CD14-positive monocyte (primary cell): Measurements from ENCODE around the gene ANXA4. TPM values are rescaled to one million over a fixed set of nuclear protein-coding genes. Genes with fewer than 3 reads are reported as not detected.

ENCODE experiments used
- DNase-seq, 3 donors: peaks; one replicate each; pipeline ENCODE4 v3.0.0-alpha.2; 2011 to 2022
- H2AFZ ChIP-seq: 2 replicates; pipeline ENCODE4 v1.6.0; 2012; ENCODE audit warnings: mild to moderate bottlenecking, low read depth, low read length, inconsistent platforms; ENCODE audit not compliant: insufficient read depth, poor library complexity, severe bottlenecking
- H3K27ac ChIP-seq, 2 donors: 1 replicate in 1 of 2; 2 replicates in 1 of 2; pipeline ENCODE4 v1.5.1; 2012 to 2013; ENCODE audit warnings: low read length in 2 of 2, control low read depth in 1 of 2, inconsistent platforms in 1 of 2, low read depth in 1 of 2, mild to moderate bottlenecking in 1 of 2
- H3K27me3 ChIP-seq, 2 donors: one replicate each; pipeline versions ENCODE4 v1.6.0 to v1.6.1; 2011 to 2013; ENCODE audit warnings: low read length in 2 of 2; ENCODE audit not compliant: control insufficient read depth in 2 of 2, insufficient read depth in 2 of 2
- H3K36me3 ChIP-seq, 2 donors: replicated peaks in 1 of 2; 1 replicate in 1 of 2; 2 replicates in 1 of 2; pipeline versions ENCODE4 v1.5.1 to v1.6.1; 2012 to 2013; ENCODE audit warnings: low read length in 2 of 2, control low read depth in 1 of 2, inconsistent platforms in 1 of 2, mild to moderate bottlenecking in 1 of 2; ENCODE audit not compliant: insufficient read depth in 2 of 2, control insufficient read depth in 1 of 2
- H3K4me1 ChIP-seq, 2 donors: 1 replicate in 1 of 2; 2 replicates in 1 of 2; pipeline versions ENCODE4 v1.5.1 to v1.6.1; 2012 to 2013; ENCODE audit warnings: low read length in 2 of 2, control low read depth in 1 of 2, inconsistent platforms in 1 of 2, mild to moderate bottlenecking in 1 of 2, moderate library complexity in 1 of 2; ENCODE audit not compliant: insufficient read depth in 2 of 2, control insufficient read depth in 1 of 2
- H3K4me2 ChIP-seq: replicated peaks from 2 replicates; pipeline ENCODE3; 2012; ENCODE audit warnings: low read length, moderate library complexity, mild to moderate bottlenecking; ENCODE audit not compliant: poor library complexity, severe bottlenecking; ENCODE audit errors: extremely low read depth
- H3K4me3 ChIP-seq, 3 experiments: fragments of 200-600 bp in 1 of 3; sonication (generic) in 1 of 3; replicated peaks in 1 of 3; 1 replicate in 2 of 3; 2 replicates in 1 of 3; pipeline ENCODE4 v1.5.1; 2011 to 2013; ENCODE audit warnings: low read length in 3 of 3, mild to moderate bottlenecking in 3 of 3, control low read depth in 2 of 3, low read depth in 2 of 3, inconsistent platforms in 1 of 3, moderate library complexity in 1 of 3
- H3K79me2 ChIP-seq: 2 replicates; pipeline ENCODE4 v1.6.0; 2012; ENCODE audit warnings: mild to moderate bottlenecking, control low read depth, inconsistent platforms, low read length, moderate library complexity; ENCODE audit not compliant: insufficient read depth
- H3K9ac ChIP-seq: 2 replicates; pipeline ENCODE4 v1.6.0; 2017; ENCODE audit warnings: low read length, mild to moderate bottlenecking; ENCODE audit not compliant: insufficient read depth, poor library complexity, severe bottlenecking
- H3K9me3 ChIP-seq, 2 donors: replicated peaks in 1 of 2; 1 replicate in 1 of 2; 2 replicates in 1 of 2; pipeline versions ENCODE4 v1.5.1 to v1.6.1; 2012 to 2013; ENCODE audit warnings: low read length in 2 of 2, control low read depth in 1 of 2; ENCODE audit not compliant: control insufficient read depth in 1 of 2, insufficient read depth in 1 of 2
- H4K20me1 ChIP-seq: 2 replicates; pipeline ENCODE4 v1.6.0; 2012; ENCODE audit warnings: mild to moderate bottlenecking, low read length, control low read depth, moderate library complexity; ENCODE audit not compliant: insufficient read depth
- H3K27ac Mint-ChIP-seq, 7 donors: one replicate each; pipeline ENCODE4 v1.8.0; 2020; ENCODE audit warnings: mild to moderate bottlenecking in 7 of 7, mixed read lengths in 7 of 7, moderate library complexity in 6 of 7, inconsistent platforms in 2 of 7
- H3K27me3 Mint-ChIP-seq, 3 donors: one replicate each; pipeline ENCODE4 v1.8.0; 2021 to 2022; ENCODE audit warnings: low read depth in 3 of 3, mild to moderate bottlenecking in 3 of 3, mixed read lengths in 3 of 3, moderate library complexity in 3 of 3, inconsistent platforms in 1 of 3
- H3K36me3 Mint-ChIP-seq, 2 donors: one replicate each; pipeline ENCODE4 v1.8.0; 2020; ENCODE audit warnings: mixed read lengths in 2 of 2, inconsistent platforms in 1 of 2, mild to moderate bottlenecking in 1 of 2
- H3K4me1 Mint-ChIP-seq: one replicate; pipeline ENCODE4 v1.8.0; 2020; ENCODE audit warnings: mild to moderate bottlenecking, mixed read lengths
- H3K4me3 Mint-ChIP-seq, 2 donors: one replicate each; pipeline ENCODE4 v1.8.0; 2020; ENCODE audit warnings: mild to moderate bottlenecking in 2 of 2, mixed read lengths in 2 of 2, moderate library complexity in 1 of 2
- H3K9me3 Mint-ChIP-seq, 7 donors: one replicate each; pipeline ENCODE4 v1.8.0; 2020 to 2022; ENCODE audit warnings: mixed read lengths in 7 of 7, mild to moderate bottlenecking in 6 of 7, moderate library complexity in 6 of 7, inconsistent platforms in 2 of 7
- WGBS: methylation state at CpG from one replicate; pipeline ENCODE4 v1.1.5; 2013; ENCODE audit warnings: missing lambda C conversion rate; ENCODE audit not compliant: insufficient coverage; 5-methylcytosine and 5-hydroxymethylcytosine counted together
- intact Hi-C, 2 donors: fragments of 100-400 bp; cut with micrococcal nuclease; formaldehyde crosslinking; loops; one replicate each; pipeline versions ENCODE4 v1.15.0 to v1.15.1; 2023
- polyA plus RNA-seq, 3 donors: library from polyadenylated mRNA; depleted of rRNA in 1 of 3; unstranded in 2 of 3; stranded (reverse) in 1 of 3; fragments of 300-500 nt in 2 of 3; fragments of >200 nt in 1 of 3; fragmentation: Illumina TruSeq in 2 of 3; gene quantifications; 1 replicate in 2 of 3; 2 replicates in 1 of 3; pipeline ENCODE4 v1.2.3, GENCODE V29; 2012 to 2021
- TF ChIP-seq, protein P1 (sequence below): fragments of 200-600 bp; IDR thresholded peaks from one replicate; pipeline ENCODE4 v1.8.0; 2022; ENCODE audit warnings: antibody characterized with exemption, mild to moderate bottlenecking

The ANXA4 gene
- polyA plus RNA-seq, 3 donors: 30.0 to 95.7 (median 64.7) TPM

GRCh38 chr2:69694894-69695849 lies 46.8 kb upstream of the ANXA4 start:
- H3K27ac ChIP-seq: peak overlapping the region in 1 of 2 donors; percentile 8
- WGBS: 8% methylated on average over 6 of the region's 12 CpGs
- no peaks in the 10 kb centered on the region for H3K9me3 Mint-ChIP-seq
- no peaks in the 10 kb centered on the region for H3K27me3 ChIP-seq
- H3K4me3 ChIP-seq: peak overlapping the region in 1 of 3 experiments; percentile 54
- H4K20me1 ChIP-seq: no peaks in the 10 kb centered on the region
- H2AFZ ChIP-seq: peak overlapping the region; percentile 1
- no peaks in the 10 kb centered on the region for H3K79me2 ChIP-seq
- peak in 1 of 3 donors; percentile 11 for DNase-seq
- TF ChIP-seq, protein P1, sequence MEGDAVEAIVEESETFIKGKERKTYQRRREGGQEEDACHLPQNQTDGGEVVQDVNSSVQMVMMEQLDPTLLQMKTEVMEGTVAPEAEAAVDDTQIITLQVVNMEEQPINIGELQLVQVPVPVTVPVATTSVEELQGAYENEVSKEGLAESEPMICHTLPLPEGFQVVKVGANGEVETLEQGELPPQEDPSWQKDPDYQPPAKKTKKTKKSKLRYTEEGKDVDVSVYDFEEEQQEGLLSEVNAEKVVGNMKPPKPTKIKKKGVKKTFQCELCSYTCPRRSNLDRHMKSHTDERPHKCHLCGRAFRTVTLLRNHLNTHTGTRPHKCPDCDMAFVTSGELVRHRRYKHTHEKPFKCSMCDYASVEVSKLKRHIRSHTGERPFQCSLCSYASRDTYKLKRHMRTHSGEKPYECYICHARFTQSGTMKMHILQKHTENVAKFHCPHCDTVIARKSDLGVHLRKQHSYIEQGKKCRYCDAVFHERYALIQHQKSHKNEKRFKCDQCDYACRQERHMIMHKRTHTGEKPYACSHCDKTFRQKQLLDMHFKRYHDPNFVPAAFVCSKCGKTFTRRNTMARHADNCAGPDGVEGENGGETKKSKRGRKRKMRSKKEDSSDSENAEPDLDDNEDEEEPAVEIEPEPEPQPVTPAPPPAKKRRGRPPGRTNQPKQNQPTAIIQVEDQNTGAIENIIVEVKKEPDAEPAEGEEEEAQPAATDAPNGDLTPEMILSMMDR: no peak
- H3K36me3 Mint-ChIP-seq: peaks cover 0 to 2% of the 10 kb centered on the region in 2 donors
- peak overlapping the region; percentile 27 to 74 for H3K4me3 Mint-ChIP-seq
- peak overlapping the region; percentile 71 for H3K4me2 ChIP-seq
- no peak overlapping the region for H3K9ac ChIP-seq
- peaks cover 38% of the 10 kb centered on the region in 2 donors for H3K4me1 ChIP-seq
- H3K27ac Mint-ChIP-seq: peak overlapping the region; percentile 56 to 86 (median 79)
- intact Hi-C loops: no loop called here
- peaks cover 55% of the 10 kb centered on the region for H3K4me1 Mint-ChIP-seq
- H3K9me3 ChIP-seq: no peaks in the 10 kb centered on the region
- H3K27me3 Mint-ChIP-seq: peaks cover 0 to 3% (median 0%) of the 10 kb centered on the region in 3 donors
- H3K36me3 ChIP-seq: no peaks in the 10 kb centered on the region

DNA sequence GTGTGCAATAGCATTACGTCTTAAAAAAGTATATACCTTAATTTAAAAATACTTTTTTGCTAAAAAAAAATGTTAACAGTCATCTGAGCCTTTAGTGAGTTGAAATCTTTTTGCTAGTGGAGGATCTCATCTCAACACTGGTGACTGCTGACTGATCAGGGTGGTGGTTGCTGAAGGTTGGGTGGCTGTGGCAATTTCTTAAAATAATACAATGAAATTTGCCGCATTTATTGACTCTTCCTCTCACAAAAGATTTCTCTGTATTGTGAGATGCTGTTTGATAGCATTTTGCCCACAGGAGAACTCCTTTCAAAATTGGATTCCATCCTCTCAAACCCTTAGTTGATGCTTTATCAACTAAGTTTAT lies 46.1 kb upstream of the ANXA4 start:
- Mint-ChIP-seq H3K27ac (no peak overlapping the region), H3K36me3 (peaks cover 0 to 2% of the 10 kb centered on the region in 2 donors), H3K27me3 (peaks cover 0 to 3% (median 0%) of the 10 kb centered on the region in 3 donors), H3K4me3 (no peak overlapping the region), H3K9me3 (no peaks in the 10 kb centered on the region), H3K4me1 (peaks cover 52% of the 10 kb centered on the region)
- H2AFZ ChIP-seq: no peak overlapping the region
- intact Hi-C loops: no loop called here
- H3K36me3 ChIP-seq: no peaks in the 10 kb centered on the region
- H3K9ac ChIP-seq: no peak overlapping the region
- H3K79me2 ChIP-seq: no peaks in the 10 kb centered on the region
- H4K20me1 ChIP-seq: no peaks in the 10 kb centered on the region
- no CpG with 5 or more reads among the region's 2 CpGs for WGBS
- H3K9me3 ChIP-seq: no peaks in the 10 kb centered on the region
- no peak overlapping the region for H3K4me3 ChIP-seq
- H3K27ac ChIP-seq: no peak overlapping the region
- H3K4me2 ChIP-seq: no peak overlapping the region
- no peaks in the 10 kb centered on the region for H3K27me3 ChIP-seq
- TF ChIP-seq, protein P1: no peak
- peaks cover 38% of the 10 kb centered on the region in 2 donors for H3K4me1 ChIP-seq
- DNase-seq: no peak
